K562 (cell line): ENCODE results near the gene TTC28. TPM values are rescaled to one million over a fixed set of nuclear protein-coding genes. Genes with fewer than 3 reads are reported as not detected.

Experiments used
- ATAC-seq: fragments of 200-7000 bp; cut with Tn5 transposase; 3 replicates; pipeline ENCODE4 v1.9.1; 2020; ENCODE audit warnings: moderate library complexity
- BruUV-seq: library from RNA; stranded (reverse); fragments of 400-500 nt; replicated peaks from 2 replicates; lab custom pipeline; 2021; lab: Mats Ljungman, UMichigan
- CTCF ChIA-PET: fragments of 300-600 bp; formaldehyde crosslinking; extraction: SDS; loops from one replicate; lab custom pipeline; 2021; ENCODE audit warnings: low intra/inter-chr PET ratio; lab: Yijun Ruan, JAX
- POLR2A ChIA-PET: fragments of 300-600, 350-650 bp; sonication (Branson Sonifier 250); formaldehyde crosslinking; extraction: SDS; loops from one replicate; lab custom pipeline; 2021; ENCODE audit warnings: antibody characterized with exemption, inconsistent platforms; lab: Yijun Ruan, JAX
- DNase-seq, 4 experiments: peaks; one replicate each; pipeline versions ENCODE4 v3.0.0 to v3.0.0-alpha.2; 2011 to 2018; ENCODE audit warnings: low spot score in 3 of 4, mixed read lengths in 3 of 4; ENCODE audit errors: extremely low read depth in 1 of 4
- FAIRE-seq: peaks from 2 replicates; lab custom pipeline; 2011; peaks lifted over from hg19 to GRCh38; lab: Jason Lieb, UNC
- H2AFZ ChIP-seq: 2 replicates; pipeline ENCODE4 v1.6.0; 2011; ENCODE audit warnings: low read depth, low read length, control low read depth, inconsistent platforms
- H3K27ac ChIP-seq: fragments of 200-600 bp; 3 replicates; pipeline ENCODE4 v1.8.0; 2011; ENCODE audit warnings: low read depth, mild to moderate bottlenecking, control low read depth, inconsistent platforms, low read length, moderate library complexity, mixed read lengths; ENCODE audit errors: extremely low read depth
- H3K27me3 ChIP-seq, 2 experiments: fragments of 300-600 bp in 1 of 2; 2 replicates in 1 of 2; 3 replicates in 1 of 2; pipeline versions ENCODE4 v1.6.0 to v1.8.0; 2011; ENCODE audit warnings: inconsistent platforms in 2 of 2, low read length in 2 of 2, mild to moderate bottlenecking in 1 of 2, mixed read lengths in 1 of 2, moderate library complexity in 1 of 2; ENCODE audit not compliant: control insufficient read depth in 2 of 2, insufficient read depth in 2 of 2
- H3K36me3 ChIP-seq: fragments of 300-600 bp; 3 replicates; pipeline ENCODE4 v1.8.0; 2011; ENCODE audit warnings: mild to moderate bottlenecking, low read length, inconsistent platforms; ENCODE audit not compliant: control insufficient read depth, insufficient read depth
- H3K4me1 ChIP-seq, 2 experiments: fragments of 200-600 bp in 1 of 2; replicated peaks in 1 of 2; 2 replicates in 1 of 2; 3 replicates in 1 of 2; pipeline versions ENCODE4 v1.5.1 to v1.8.0; 2011; ENCODE audit warnings: inconsistent platforms in 2 of 2, low read length in 2 of 2, mild to moderate bottlenecking in 1 of 2, mixed read lengths in 1 of 2, moderate library complexity in 1 of 2; ENCODE audit not compliant: control insufficient read depth in 2 of 2, insufficient read depth in 2 of 2
- H3K4me2 ChIP-seq: 2 replicates; pipeline ENCODE4 v1.6.1; 2011; ENCODE audit warnings: low read length, control low read depth, inconsistent platforms, mixed read lengths; ENCODE audit not compliant: insufficient read depth
- H3K4me3 ChIP-seq: fragments of 200-600 bp; sonication (generic), shearing (Covaris generic); 2 replicates; pipeline ENCODE4 v1.5.1; 2016; ENCODE audit warnings: control low read depth, inconsistent platforms
- H3K79me2 ChIP-seq: fragments of 200-600 bp; 3 replicates; pipeline ENCODE4 v1.8.0; 2011; ENCODE audit warnings: low read length, inconsistent platforms; ENCODE audit not compliant: control insufficient read depth, insufficient read depth
- H3K9ac ChIP-seq, 2 experiments: 2 replicates each; pipeline versions ENCODE4 v1.6.0 to v1.6.1; 2011; ENCODE audit warnings: low read depth in 2 of 2, low read length in 2 of 2, control low read depth in 1 of 2, inconsistent platforms in 1 of 2, mild to moderate bottlenecking in 1 of 2, mixed read lengths in 1 of 2; ENCODE audit not compliant: insufficient read depth in 1 of 2
- H3K9me1 ChIP-seq: one replicate; pipeline ENCODE4 v1.6.0; 2011; ENCODE audit warnings: inconsistent platforms, mild to moderate bottlenecking, low read length, moderate library complexity; ENCODE audit not compliant: control insufficient read depth, insufficient read depth
- H3K9me3 ChIP-seq: replicated peaks from 2 replicates; pipeline ENCODE4 v1.5.1; 2011; ENCODE audit warnings: low read depth, low read length, inconsistent platforms; ENCODE audit not compliant: control insufficient read depth, insufficient read depth
- H4K20me1 ChIP-seq: replicated peaks from 2 replicates; pipeline ENCODE4 v1.6.1; 2011; ENCODE audit warnings: low read length, inconsistent platforms, mixed read lengths; ENCODE audit not compliant: control insufficient read depth, insufficient read depth
- DPF2 ChIP-seq: fragments of 450-650 bp; IDR thresholded peaks from 2 replicates; pipeline ENCODE4 v1.6.1; 2016
- HDAC8 ChIP-seq: fragments of 450-650 bp; IDR thresholded peaks from 2 replicates; pipeline ENCODE4 v1.6.1; 2016; ENCODE audit warnings: mild to moderate bottlenecking, missing genetic modification characterization, moderate library complexity, missing compliant biosample characterization
- STAG1 ChIP-seq: sonication (generic); formaldehyde crosslinking; IDR thresholded peaks from 2 replicates; pipeline ENCODE4 v1.5.0; 2020; ENCODE audit warnings: missing genetic modification reagents, borderline replicate concordance
- TEAD4 ChIP-seq, 2 experiments: sonication (generic) in 1 of 2; formaldehyde crosslinking in 1 of 2; IDR thresholded peaks; 2 replicates each; pipeline versions ENCODE4 v1.6.1 to v1.8.0; 2012 to 2022; ENCODE audit warnings: borderline replicate concordance in 1 of 2, inconsistent platforms in 1 of 2, low read length in 1 of 2, mild to moderate bottlenecking in 1 of 2, missing genetic modification reagents in 1 of 2
- ZFX ChIP-seq: sonication (generic); formaldehyde crosslinking; IDR thresholded peaks from 2 replicates; pipeline ENCODE4 v1.8.0; 2022; ENCODE audit warnings: mild to moderate bottlenecking, missing genetic modification reagents, moderate library complexity
- ZKSCAN1 ChIP-seq: fragments of 150-350 bp; IDR thresholded peaks from 2 replicates; pipeline ENCODE4 v1.6.1; 2016; ENCODE audit warnings: low read depth, low read length
- ZNF133 ChIP-seq: fragments of 250-450 bp; sonication (Bioruptor Pico); IDR thresholded peaks from 2 replicates; pipeline ENCODE4 v1.4.0; 2020; ENCODE audit warnings: mild to moderate bottlenecking
- ZNF197 ChIP-seq: fragments of 200-800 bp; sonication (Bioruptor generic); IDR thresholded peaks from 2 replicates; pipeline ENCODE4 v1.6.1; 2016; ENCODE audit warnings: low read depth, missing genetic modification characterization, missing compliant biosample characterization
- ZNF239 ChIP-seq: fragments of 250-450 bp; sonication (Bioruptor Pico); IDR thresholded peaks from 2 replicates; pipeline ENCODE4 v1.4.0; 2020; ENCODE audit warnings: mild to moderate bottlenecking
- WGBS: fragments of 100-300 bp; shearing (Covaris generic); methylation state at CpG from one replicate; pipeline ENCODE4 v1.1.6; 2016; ENCODE audit warnings: low coverage, mixed read lengths; ENCODE audit not compliant: insufficient coverage; ENCODE audit errors: missing lambda C conversion rate; 5-methylcytosine and 5-hydroxymethylcytosine counted together
- in situ Hi-C: fragments of 300-500 bp; cut with MboI; formaldehyde crosslinking; loops from 4 replicates; pipeline ENCODE4 v1.15.0; 2018; ENCODE audit warnings: inconsistent platforms, mixed read lengths
- intact Hi-C: fragments of 100-400 bp; cut with micrococcal nuclease; formaldehyde crosslinking; loops from 2 replicates; pipeline ENCODE4 v1.14.2; 2022
- polyA plus RNA-seq, 8 experiments: library from polyadenylated mRNA; depleted of rRNA in 4 of 8; stranded (reverse) in 5 of 8; unstranded in 3 of 8; fragments of >200 nt; fragmentation: Nextera tagmentation in 2 of 8; fragmentation: Illumina TruSeq in 1 of 8; extraction: Ambion mirVana in 2 of 8; extraction: Trizol in 1 of 8; gene quantifications; 2 replicates each; pipeline versions ENCODE4 v1.2.1 to v1.2.3, GENCODE V29; 2011 to 2014; ENCODE audit warnings: inconsistent platforms in 1 of 8, missing spikeins in 1 of 8
- total RNA-seq, 7 experiments: library from RNA; depleted of rRNA in 6 of 7; stranded (reverse); fragments of >200 nt in 6 of 7; fragmentation: Illumina TruSeq in 2 of 7; extraction: Trizol in 2 of 7; gene quantifications; 2 replicates each; pipeline versions ENCODE4 v1.2.1 to v1.2.3, GENCODE V29; 2011 to 2021; ENCODE audit warnings: low replicate concordance in 1 of 7
- TF ChIP-seq, protein P1 (sequence below): sonication (generic); IDR thresholded peaks from 2 replicates; pipeline ENCODE4 v1.6.1; 2016
- TF ChIP-seq, protein P2 (sequence below): sonication (generic); formaldehyde crosslinking; IDR thresholded peaks from 2 replicates; pipeline ENCODE4 v1.8.1; 2023; ENCODE audit warnings: mild to moderate bottlenecking, missing genetic modification reagents, moderate library complexity

The TTC28 gene
- total and polyA plus RNA-seq, 9 of the 15 experiments (the other 6 are each of a cell fraction or from before 2014, with no cell fraction given), result 0.22 to 10.7 (median 3.1) TPM

DNA sequence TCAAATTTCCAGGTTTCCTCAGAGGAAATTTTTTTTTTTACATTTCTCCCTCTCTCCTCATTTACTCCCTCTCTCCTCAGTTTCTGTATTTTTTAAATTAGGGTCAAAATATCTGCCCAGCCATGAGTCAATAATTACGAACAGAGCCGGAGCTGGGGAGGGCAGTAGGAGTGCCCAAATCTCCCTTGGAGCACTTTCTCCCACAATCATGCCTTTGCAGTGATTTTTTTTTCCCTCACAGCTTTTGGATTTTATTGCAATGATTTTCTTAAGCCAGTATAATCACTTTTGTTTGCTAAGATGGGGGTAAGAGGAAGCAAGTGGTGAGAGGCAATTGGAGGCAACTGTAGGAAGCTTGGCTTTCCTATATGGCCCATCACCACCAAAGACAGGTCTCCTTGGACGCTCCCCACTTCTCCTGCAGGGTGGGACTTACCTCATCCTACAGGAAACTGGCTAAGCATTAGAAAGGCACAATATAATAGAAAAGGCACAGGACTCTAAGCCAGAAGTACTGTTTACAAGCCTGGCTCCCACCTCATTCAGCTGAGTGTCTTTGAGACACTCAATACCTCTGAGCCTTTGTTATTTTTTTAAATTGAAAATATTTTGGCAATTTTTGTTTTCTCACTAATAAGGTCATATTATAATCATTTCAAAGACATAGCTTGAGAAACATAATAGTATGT, 568.0 kb downstream of the TTC28 start:
- no peak overlapping the region for H3K27ac ChIP-seq
- ATAC-seq, result no peak
- FAIRE-seq, result no peak
- peaks cover 0 to 9% of the 10 kb centered on the region in 2 experiments; a peak in 1 of 5 replicates for H3K4me1 ChIP-seq
- no peak overlapping the region for H2AFZ ChIP-seq
- no peaks in the 10 kb centered on the region for H4K20me1 ChIP-seq
- no peak overlapping the region for H3K9ac ChIP-seq
- H3K9me3 ChIP-seq, result no peaks in the 10 kb centered on the region
- intact Hi-C loops, result no loop called here
- in situ Hi-C loops, result no loop called here
- H3K36me3 ChIP-seq, result no peaks in the 10 kb centered on the region
- no peaks in the 10 kb centered on the region for H3K27me3 ChIP-seq
- no peaks in the 10 kb centered on the region for H3K9me1 ChIP-seq
- no peaks in the 10 kb centered on the region for H3K79me2 ChIP-seq
- no peak for DNase-seq
- CTCF ChIA-PET, result no interaction called here
- no peak for TF ChIP-seq ZKSCAN1
- no peak overlapping the region for H3K4me3 ChIP-seq
- no TSS peak for BruUV-seq
- WGBS, result 73% methylated on average over 2 of the region's 3 CpGs
- no peak overlapping the region for H3K4me2 ChIP-seq
- POLR2A ChIA-PET, result no interaction called here

DNA sequence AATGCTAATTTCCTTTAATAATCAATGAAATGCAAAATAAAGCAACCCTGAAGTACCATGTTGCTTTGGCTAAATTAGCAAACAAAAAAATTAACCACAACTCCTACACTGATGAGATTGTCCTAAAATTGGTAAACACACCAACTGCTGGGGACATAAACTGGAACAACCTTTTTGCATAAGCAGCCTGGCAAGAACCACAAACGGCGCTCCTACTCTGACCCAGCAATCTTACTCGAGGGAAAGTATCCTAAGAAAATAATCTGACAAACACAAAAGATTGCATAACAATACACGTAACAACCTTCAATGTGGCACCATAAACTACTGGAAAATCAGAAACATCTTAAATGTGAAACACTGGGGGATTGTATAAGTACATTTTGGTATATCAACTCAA, 570.8 kb downstream of the TTC28 start:
- Histone ChIP-seq H3K27me3 (no peaks in the 10 kb centered on the region), H3K4me3 (no peak overlapping the region), H3K36me3 (peaks cover 4% of the 10 kb centered on the region; the same call in 1 of the 3 replicates), H2AFZ (no peak overlapping the region), H3K27ac (no peak overlapping the region), H3K9ac (no peak overlapping the region), H3K9me1 (no peaks in the 10 kb centered on the region), H3K4me2 (no peak overlapping the region), H3K79me2 (no peaks in the 10 kb centered on the region), H3K4me1 (peaks cover 0 to 9% of the 10 kb centered on the region in 2 experiments; a peak in 2 of 5 replicates), H3K9me3 (no peaks in the 10 kb centered on the region), H4K20me1 (no peaks in the 10 kb centered on the region)
- CTCF ChIA-PET, result no interaction called here
- no peak for FAIRE-seq
- in situ Hi-C loops, result no loop called here
- intact Hi-C loops, result no loop called here
- no TSS peak for BruUV-seq
- 72% methylated on average over 2 of the region's 4 CpGs for WGBS
- POLR2A ChIA-PET, result no interaction called here
- ATAC-seq, result no peak
- DNase-seq, result no peak
- TF ChIP-seq DPF2, result no peak
- no peak for TF ChIP-seq HDAC8 (tag)
- TF ChIP-seq STAG1, result no peak
- TF ChIP-seq ZNF197 (CRISPR knock-in tag), result no peak
- TF ChIP-seq ZNF239 (CRISPR knock-in tag), result no peak
- TF ChIP-seq ZFX (CRISPR knock-in tag), result no peak
- TF ChIP-seq ZNF133 (CRISPR knock-in tag), result no peak
- TF ChIP-seq, protein P1, sequence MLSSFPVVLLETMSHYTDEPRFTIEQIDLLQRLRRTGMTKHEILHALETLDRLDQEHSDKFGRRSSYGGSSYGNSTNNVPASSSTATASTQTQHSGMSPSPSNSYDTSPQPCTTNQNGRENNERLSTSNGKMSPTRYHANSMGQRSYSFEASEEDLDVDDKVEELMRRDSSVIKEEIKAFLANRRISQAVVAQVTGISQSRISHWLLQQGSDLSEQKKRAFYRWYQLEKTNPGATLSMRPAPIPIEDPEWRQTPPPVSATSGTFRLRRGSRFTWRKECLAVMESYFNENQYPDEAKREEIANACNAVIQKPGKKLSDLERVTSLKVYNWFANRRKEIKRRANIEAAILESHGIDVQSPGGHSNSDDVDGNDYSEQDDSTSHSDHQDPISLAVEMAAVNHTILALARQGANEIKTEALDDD, result no peak
- TF ChIP-seq TEAD4 (IDR thresholded peaks at IDR 0.05; ENCODE audit: low read length), result no peak
- TF ChIP-seq TEAD4 (CRISPR knock-in tag; IDR thresholded peaks at IDR 0.05; ENCODE audit: borderline replicate concordance), result no peak
- TF ChIP-seq, protein P2, sequence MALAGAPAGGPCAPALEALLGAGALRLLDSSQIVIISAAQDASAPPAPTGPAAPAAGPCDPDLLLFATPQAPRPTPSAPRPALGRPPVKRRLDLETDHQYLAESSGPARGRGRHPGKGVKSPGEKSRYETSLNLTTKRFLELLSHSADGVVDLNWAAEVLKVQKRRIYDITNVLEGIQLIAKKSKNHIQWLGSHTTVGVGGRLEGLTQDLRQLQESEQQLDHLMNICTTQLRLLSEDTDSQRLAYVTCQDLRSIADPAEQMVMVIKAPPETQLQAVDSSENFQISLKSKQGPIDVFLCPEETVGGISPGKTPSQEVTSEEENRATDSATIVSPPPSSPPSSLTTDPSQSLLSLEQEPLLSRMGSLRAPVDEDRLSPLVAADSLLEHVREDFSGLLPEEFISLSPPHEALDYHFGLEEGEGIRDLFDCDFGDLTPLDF, result no peak
